A549 (cell line): Measurements from ENCODE around the gene TIAM2.

Experiments used
- CEBPB ChIP-seq, 2 experiments: fragments of >200 bp in 1 of 2; sonication (Bioruptor Twin) in 1 of 2; formaldehyde crosslinking in 1 of 2; IDR thresholded peaks; 2 replicates each; pipeline ENCODE4 v1.6.1; 2012 to 2016
- CHD2 ChIP-seq: fragments of 150-350 bp; IDR thresholded peaks from 2 replicates; pipeline ENCODE4 v1.6.1; 2014; ENCODE audit warnings: low read length; ENCODE audit not compliant: partially characterized antibody
- MYC ChIP-seq: IDR thresholded peaks from 2 replicates; pipeline ENCODE4 v1.6.1; 2012; ENCODE audit warnings: mild to moderate bottlenecking, inconsistent platforms, low read length, improper control_type of control experiment, borderline replicate concordance
- POLR2A ChIP-seq: IDR thresholded peaks from 2 replicates; pipeline ENCODE4 v1.6.1; 2012; ENCODE audit warnings: mild to moderate bottlenecking, low read length
- RCOR1 ChIP-seq: fragments of 150-350 bp; IDR thresholded peaks from 2 replicates; pipeline ENCODE4 v1.6.1; 2014; ENCODE audit warnings: antibody characterized with exemption, low read length, low read depth

GRCh38 chr6:154991207-154991606 lies 3.9 kb upstream of the TIAM2 start:
- TF ChIP-seq POLR2A = no peak
- TF ChIP-seq RCOR1 = no peak
- no peak for TF ChIP-seq MYC
- TF ChIP-seq CEBPB (IDR thresholded peaks at IDR 0.05) = no peak
- no peak for TF ChIP-seq CHD2
